IPS-20b (cell line): ENCODE measurements around the gene NME3.

Source experiments
- H3K27ac ChIP-seq: one replicate; pipeline ENCODE4 v1.5.1; 2013; ENCODE audit warnings: low read length
- H3K27me3 ChIP-seq: 2 replicates; pipeline ENCODE4 v1.6.1; 2013; ENCODE audit warnings: mild to moderate bottlenecking, low read length, inconsistent platforms; ENCODE audit not compliant: insufficient read depth
- H3K36me3 ChIP-seq: 2 replicates; pipeline ENCODE4 v1.6.1; 2013; ENCODE audit warnings: low read depth, mild to moderate bottlenecking, inconsistent platforms, low read length, moderate library complexity; ENCODE audit not compliant: insufficient read depth
- H3K4me1 ChIP-seq: 2 replicates; pipeline ENCODE4 v1.6.1; 2013; ENCODE audit warnings: mild to moderate bottlenecking, control low read depth, inconsistent platforms, low read length, moderate library complexity; ENCODE audit not compliant: insufficient read depth
- H3K4me3 ChIP-seq: 2 replicates; pipeline ENCODE4 v1.5.1; 2013; ENCODE audit warnings: mild to moderate bottlenecking, low read length, inconsistent platforms
- H3K9ac ChIP-seq: 2 replicates; pipeline ENCODE4 v1.6.1; 2013; ENCODE audit warnings: low read depth, mild to moderate bottlenecking, inconsistent platforms, low read length, moderate library complexity
- H3K9me3 ChIP-seq: 2 replicates; pipeline ENCODE4 v1.6.1; 2013; ENCODE audit warnings: mild to moderate bottlenecking, low read depth, low read length, inconsistent platforms; ENCODE audit not compliant: insufficient read depth

NME3 gene

GRCh38 chr16:1778200-1779179 lies 7.1 kb upstream of the NME3 start:
- no peaks in the 10 kb centered on the region; the same call in 1 of the 2 replicates for H3K4me1 ChIP-seq
- H3K9ac ChIP-seq = no peak overlapping the region
- H3K27ac ChIP-seq = no peak overlapping the region
- no peaks in the 10 kb centered on the region for H3K9me3 ChIP-seq
- H3K4me3 ChIP-seq = no peak overlapping the region
- peaks cover 29% of the 10 kb centered on the region; the same call in 1 of the 2 replicates for H3K36me3 ChIP-seq
- H3K27me3 ChIP-seq = no peaks in the 10 kb centered on the region

DNA sequence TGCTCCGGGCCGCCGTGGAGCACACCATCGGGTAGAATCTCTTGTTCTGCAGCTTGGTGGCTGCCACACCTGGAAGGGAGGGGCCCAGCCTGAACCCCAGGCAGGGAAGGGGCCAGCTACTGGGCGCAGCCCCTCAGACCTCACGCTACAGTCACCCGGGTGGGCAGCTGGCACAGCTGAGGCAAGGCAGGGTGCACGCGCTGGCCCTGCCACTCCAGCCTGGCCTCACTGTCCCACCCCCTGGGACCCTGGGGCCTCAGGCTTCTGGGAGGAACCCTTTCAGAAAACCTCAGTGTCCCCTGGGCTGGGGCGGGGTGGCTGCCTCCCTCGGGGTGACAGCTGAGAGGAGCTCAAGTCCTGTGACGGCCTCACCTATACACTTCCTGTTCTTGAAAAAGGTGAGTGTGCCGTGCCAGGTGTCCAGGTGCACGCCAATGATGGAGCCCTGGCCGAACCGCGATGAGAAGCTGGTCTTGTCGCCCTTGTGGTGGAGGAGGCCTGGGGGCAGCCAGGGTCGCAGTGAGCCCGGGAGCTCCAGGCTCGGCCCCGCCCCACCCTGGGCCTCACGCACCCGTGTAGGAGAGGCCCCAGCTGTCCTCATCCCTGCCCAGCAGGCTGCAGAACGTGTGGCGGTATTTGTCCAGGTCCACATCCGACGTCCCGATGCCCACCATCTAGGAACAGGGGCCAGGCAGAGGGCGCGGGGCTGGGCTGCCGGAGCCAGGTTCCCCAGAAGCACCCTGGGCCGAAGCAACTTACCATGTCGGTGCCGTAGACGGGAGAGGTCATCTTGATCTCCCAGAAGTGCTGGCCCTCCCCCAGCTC lies 6.2 kb upstream of the NME3 start:
- Histone ChIP-seq H3K4me1 (no peaks in the 10 kb centered on the region; the same call in 1 of the 2 replicates), H3K27me3 (no peaks in the 10 kb centered on the region), H3K9ac (no peak overlapping the region), H3K36me3 (peaks cover 29% of the 10 kb centered on the region; the same call in 1 of the 2 replicates), H3K9me3 (no peaks in the 10 kb centered on the region), H3K4me3 (no peak overlapping the region), H3K27ac (no peak overlapping the region)

DNA sequence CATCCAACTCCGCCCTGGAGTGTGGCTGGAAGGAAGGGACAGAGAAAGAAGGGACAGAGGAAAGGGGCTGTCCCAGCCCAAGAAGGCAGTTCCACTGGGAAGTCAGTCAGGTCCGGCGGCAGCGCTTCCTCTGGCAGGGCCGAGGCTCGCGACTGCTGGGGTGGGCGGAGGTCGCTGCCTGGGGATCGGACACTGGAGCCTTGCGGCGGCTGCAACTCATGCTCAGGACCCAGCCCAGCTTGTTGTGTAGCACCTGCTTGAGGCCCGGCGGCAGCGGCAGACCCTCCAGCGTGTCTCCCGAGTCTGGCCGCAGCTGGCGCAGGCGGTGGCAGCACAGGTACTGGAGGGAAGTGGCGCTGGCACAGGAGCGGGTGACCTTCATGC lies 5.6 kb upstream of the NME3 start:
- H3K4me1 ChIP-seq = no peaks in the 10 kb centered on the region; the same call in 1 of the 2 replicates
- H3K27me3 ChIP-seq = no peaks in the 10 kb centered on the region
- H3K9ac ChIP-seq = no peak overlapping the region
- H3K36me3 ChIP-seq = peaks cover 29% of the 10 kb centered on the region; the same call in 1 of the 2 replicates
- no peaks in the 10 kb centered on the region for H3K9me3 ChIP-seq
- H3K27ac ChIP-seq = no peak overlapping the region
- no peak overlapping the region for H3K4me3 ChIP-seq

DNA sequence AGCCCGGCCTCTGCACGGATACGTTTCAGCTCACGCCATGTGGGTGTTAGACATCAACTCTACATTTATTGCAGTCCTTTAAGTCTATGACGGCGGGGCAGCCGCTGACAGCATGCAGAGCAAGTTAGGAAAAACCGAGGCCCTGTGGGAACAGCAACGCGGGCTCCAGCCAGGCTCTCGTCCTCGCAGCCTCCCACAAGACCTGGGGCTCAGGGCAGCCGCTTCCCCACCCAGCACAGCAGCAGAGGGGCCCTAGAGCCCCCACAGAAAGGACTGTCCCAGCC lies 5.3 kb upstream of the NME3 start:
- Histone ChIP-seq H3K27ac (no peak overlapping the region), H3K4me3 (no peak overlapping the region), H3K36me3 (peaks cover 29% of the 10 kb centered on the region; the same call in 1 of the 2 replicates), H3K4me1 (no peaks in the 10 kb centered on the region; the same call in 1 of the 2 replicates), H3K9ac (no peak overlapping the region), H3K27me3 (no peaks in the 10 kb centered on the region), H3K9me3 (no peaks in the 10 kb centered on the region)

GRCh38 chr16:1775846-1776671 lies 4.7 kb upstream of the NME3 start:
- Histone ChIP-seq H3K4me1 (no peaks in the 10 kb centered on the region; the same call in 1 of the 2 replicates), H3K36me3 (peaks cover 29% of the 10 kb centered on the region; the same call in 1 of the 2 replicates), H3K27ac (no peak overlapping the region), H3K9ac (no peak overlapping the region), H3K4me3 (no peak overlapping the region), H3K9me3 (no peaks in the 10 kb centered on the region), H3K27me3 (no peaks in the 10 kb centered on the region)

GRCh38 chr16:1775006-1775845 lies 3.9 kb upstream of the NME3 start:
- Histone ChIP-seq H3K36me3 (peaks cover 29% of the 10 kb centered on the region; the same call in 1 of the 2 replicates), H3K27ac (no peak overlapping the region), H3K4me3 (no peak overlapping the region), H3K9ac (no peak overlapping the region), H3K4me1 (no peaks in the 10 kb centered on the region; the same call in 1 of the 2 replicates), H3K9me3 (no peaks in the 10 kb centered on the region), H3K27me3 (no peaks in the 10 kb centered on the region)

- H3K27me3 ChIP-seq = no peaks in the 10 kb centered on the region
- H3K4me1 ChIP-seq = no peaks in the 10 kb centered on the region; the same call in 1 of the 2 replicates
- H3K36me3 ChIP-seq = peaks cover 29% of the 10 kb centered on the region; the same call in 1 of the 2 replicates
- H3K9me3 ChIP-seq = no peaks in the 10 kb centered on the region
- H3K9ac ChIP-seq = peak overlapping the region; percentile 96; the same call in 1 of the 2 replicates
- H3K4me3 ChIP-seq = peak overlapping the region; percentile 94; the same call in 1 of the 2 replicates
- no peak overlapping the region for H3K27ac ChIP-seq
Measured at GRCh38 chr16:1774448-1774780, 3.1 kb upstream of the NME3 start.

DNA sequence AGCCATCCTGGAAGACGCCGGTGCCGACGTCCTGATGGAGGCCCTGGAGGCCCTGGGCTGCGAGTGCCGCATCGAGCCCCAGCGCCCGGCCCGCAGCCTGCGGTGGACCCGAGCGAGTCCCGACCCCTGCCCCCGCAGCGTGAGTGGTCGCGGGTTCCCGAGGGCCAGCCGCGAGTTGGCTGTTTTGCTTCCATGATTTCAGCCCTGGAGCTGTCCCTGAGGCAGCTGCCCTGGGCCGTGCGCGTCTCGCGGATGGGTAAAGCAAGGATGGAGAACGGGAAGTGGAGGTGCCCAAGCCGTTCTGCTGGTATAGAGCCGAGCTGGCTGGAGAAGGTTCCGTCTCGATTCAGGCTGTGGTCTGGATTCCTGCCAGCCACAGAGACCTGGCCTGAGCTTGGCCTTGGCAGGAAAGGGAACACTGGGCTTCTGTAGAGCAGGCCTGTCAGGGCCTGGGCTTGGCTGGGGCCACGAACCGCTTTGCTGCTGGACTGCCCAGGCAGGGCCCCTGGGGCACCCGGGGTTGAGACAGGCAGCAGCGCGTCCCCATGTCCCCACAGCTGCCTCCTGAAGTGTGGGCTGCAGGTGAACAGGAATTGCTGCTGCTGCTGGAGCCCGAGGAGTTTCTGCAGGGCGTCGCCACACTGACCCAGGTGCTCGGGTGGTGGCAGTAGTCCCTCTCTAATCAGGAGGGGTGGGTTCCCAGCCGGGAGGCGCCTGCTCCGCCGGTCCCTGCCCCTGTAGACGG lies 2.5 kb upstream of the NME3 start:
- Histone ChIP-seq H3K27me3 (no peaks in the 10 kb centered on the region), H3K4me1 (no peaks in the 10 kb centered on the region; the same call in 1 of the 2 replicates), H3K9ac (peak overlapping the region; percentile 96), H3K27ac (no peak overlapping the region), H3K9me3 (no peaks in the 10 kb centered on the region), H3K36me3 (peaks cover 29% of the 10 kb centered on the region; the same call in 1 of the 2 replicates), H3K4me3 (peak overlapping the region; percentile 94)

DNA sequence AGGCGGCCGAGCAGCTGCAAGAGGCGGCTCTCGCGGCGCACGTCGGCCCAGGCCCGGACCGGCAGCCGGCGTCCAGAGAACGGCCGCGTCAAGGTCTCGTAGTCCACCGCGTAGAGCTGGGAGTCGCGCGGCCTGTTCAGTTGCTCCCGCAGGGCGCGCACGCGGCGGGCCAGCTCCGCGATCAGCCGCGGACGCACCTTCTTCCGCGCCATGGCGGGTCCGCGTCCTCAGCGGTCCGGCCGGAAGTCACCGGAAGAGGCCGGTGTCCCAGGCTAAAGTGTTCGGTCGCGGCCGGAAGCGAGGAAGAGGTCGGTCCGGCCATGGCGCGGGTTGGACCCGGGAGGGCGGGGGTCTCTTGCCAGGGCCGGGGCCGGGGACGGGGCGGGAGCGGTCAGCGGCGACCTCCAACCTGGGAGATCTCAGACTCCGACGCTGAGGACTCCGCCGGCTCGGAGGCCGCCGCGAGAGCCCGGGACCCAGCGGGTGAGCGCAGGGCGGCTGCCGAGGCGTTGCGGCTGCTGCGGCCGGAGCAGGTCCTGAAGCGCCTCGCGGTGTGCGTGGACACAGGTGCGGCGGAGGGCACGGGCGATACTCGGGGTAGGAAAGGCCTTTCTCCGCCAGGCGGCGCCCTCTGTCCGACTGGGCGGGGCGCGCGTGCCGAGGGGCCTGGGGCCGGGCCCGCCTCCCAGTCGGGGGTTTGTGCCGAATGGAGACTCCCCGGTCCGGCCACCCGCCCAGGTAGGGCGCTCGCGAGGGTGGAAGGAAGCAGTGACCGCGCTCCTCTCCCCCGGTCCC lies 1.8 kb upstream of the NME3 start, which contains the start of gene MRPS34:
Gene MRPS34 (minus strand): TSS at position 227 of the 795 bp plus-strand sequence. CDS start 15 bp downstream, at position 212.
- Histone ChIP-seq H3K9me3 (no peaks in the 10 kb centered on the region), H3K4me1 (no peaks in the 10 kb centered on the region; the same call in 1 of the 2 replicates), H3K27ac (peak within 1 kb of the TSS; percentile 85), H3K4me3 (peak within 1 kb of the TSS; percentile 94), H3K27me3 (no peaks in the 10 kb centered on the region), H3K9ac (peak within 1 kb of the TSS; percentile 96), H3K36me3 (peaks cover 28% of the 10 kb centered on the region; the same call in 1 of the 2 replicates)
